Fibroblast of pulmonary artery (primary cell): ENCODE measurements around the gene CDK5RAP3.

Experiments used
- DNase-seq: peaks from one replicate; pipeline ENCODE4 v3.0.0-alpha.2; 2010; ENCODE audit warnings: low read depth
- H3K4me3 ChIP-seq: replicated peaks from 2 replicates; pipeline ENCODE4 v1.5.1; 2011; ENCODE audit warnings: low read depth, mild to moderate bottlenecking, control low read depth, low read length, moderate library complexity
- TF ChIP-seq, protein P1 (sequence below): IDR thresholded peaks from 2 replicates; pipeline ENCODE4 v1.5.1; 2011; ENCODE audit warnings: mild to moderate bottlenecking, control low read depth, low read length, inconsistent platforms; ENCODE audit errors: missing control alignments

The CDK5RAP3 gene

GRCh38 chr17:47966079-47966519 is 4.8 kb upstream of the CDK5RAP3 start:
- TF ChIP-seq, protein P1, sequence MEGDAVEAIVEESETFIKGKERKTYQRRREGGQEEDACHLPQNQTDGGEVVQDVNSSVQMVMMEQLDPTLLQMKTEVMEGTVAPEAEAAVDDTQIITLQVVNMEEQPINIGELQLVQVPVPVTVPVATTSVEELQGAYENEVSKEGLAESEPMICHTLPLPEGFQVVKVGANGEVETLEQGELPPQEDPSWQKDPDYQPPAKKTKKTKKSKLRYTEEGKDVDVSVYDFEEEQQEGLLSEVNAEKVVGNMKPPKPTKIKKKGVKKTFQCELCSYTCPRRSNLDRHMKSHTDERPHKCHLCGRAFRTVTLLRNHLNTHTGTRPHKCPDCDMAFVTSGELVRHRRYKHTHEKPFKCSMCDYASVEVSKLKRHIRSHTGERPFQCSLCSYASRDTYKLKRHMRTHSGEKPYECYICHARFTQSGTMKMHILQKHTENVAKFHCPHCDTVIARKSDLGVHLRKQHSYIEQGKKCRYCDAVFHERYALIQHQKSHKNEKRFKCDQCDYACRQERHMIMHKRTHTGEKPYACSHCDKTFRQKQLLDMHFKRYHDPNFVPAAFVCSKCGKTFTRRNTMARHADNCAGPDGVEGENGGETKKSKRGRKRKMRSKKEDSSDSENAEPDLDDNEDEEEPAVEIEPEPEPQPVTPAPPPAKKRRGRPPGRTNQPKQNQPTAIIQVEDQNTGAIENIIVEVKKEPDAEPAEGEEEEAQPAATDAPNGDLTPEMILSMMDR: no peak
- H3K4me3 ChIP-seq: no peak overlapping the region
- DNase-seq: no peak

DNA sequence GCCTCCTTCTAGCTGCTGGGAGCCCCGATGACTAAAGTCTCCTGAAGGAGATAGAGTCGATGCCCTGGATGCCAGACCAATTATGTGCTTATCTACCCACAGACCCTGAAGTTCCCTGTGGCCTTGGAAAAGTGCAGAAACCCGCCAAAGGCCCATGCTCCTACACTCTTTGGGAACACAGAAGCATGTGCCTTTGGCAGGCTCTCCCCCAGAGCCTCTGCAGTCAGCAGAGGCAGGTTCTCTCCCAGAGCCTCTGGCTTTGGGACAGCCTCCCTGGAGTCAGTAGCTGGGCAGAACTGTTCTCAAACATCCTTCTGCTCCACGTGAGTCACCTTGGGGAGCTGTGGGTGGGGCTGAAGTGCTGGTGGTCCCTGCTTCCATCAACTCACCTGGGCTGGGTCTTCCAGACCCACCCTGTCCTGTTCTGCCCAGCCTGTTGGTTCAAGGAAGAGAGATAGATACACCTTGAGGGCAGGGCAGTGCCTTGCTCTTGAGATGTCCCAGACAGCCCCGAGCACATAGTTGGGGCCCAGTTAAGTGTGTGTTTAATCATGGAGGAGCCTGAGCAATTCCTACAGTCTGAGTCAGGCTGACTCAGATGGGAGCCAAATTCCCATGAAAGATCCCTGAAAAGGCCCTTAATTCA is 3.2 kb upstream of the CDK5RAP3 start:
- no peak overlapping the region for H3K4me3 ChIP-seq
- DNase-seq: peak; percentile 70

GRCh38 chr17:47968836-47969235 is 2.1 kb upstream of the CDK5RAP3 start:
- no peak overlapping the region for H3K4me3 ChIP-seq
- TF ChIP-seq, protein P1: no peak
- DNase-seq: no peak

More for the DNA sequence above, 3.2 kb upstream of the CDK5RAP3 start:
- TF ChIP-seq, protein P1: no peak

GRCh38 chr17:47969930-47970724 is 786 bp upstream of the CDK5RAP3 start:
- peak overlapping the region; percentile 41 for H3K4me3 ChIP-seq
- DNase-seq: no peak
- TF ChIP-seq, protein P1: no peak

DNA sequence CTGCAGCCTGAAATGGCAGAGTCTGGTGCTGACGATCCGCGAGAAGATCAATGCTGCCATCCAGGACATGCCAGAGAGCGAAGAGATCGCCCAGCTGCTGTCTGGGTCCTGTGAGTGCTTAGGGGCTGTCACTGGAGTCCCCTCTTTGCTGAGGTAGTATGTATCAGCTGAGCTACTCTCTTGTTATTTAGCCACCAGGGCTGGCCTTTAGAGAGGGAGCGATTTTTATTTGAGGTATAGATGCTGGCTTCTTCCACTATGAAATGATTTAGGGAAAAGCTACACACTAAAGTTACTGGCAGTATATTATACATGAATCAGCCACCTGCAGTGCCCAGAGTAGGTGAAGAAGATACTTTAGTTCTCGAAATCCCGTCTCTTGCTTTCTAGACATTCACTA is 2.6 kb downstream of the CDK5RAP3 start:
- H3K4me3 ChIP-seq: no peak overlapping the region
- DNase-seq: no peak
- TF ChIP-seq, protein P1: no peak

DNA sequence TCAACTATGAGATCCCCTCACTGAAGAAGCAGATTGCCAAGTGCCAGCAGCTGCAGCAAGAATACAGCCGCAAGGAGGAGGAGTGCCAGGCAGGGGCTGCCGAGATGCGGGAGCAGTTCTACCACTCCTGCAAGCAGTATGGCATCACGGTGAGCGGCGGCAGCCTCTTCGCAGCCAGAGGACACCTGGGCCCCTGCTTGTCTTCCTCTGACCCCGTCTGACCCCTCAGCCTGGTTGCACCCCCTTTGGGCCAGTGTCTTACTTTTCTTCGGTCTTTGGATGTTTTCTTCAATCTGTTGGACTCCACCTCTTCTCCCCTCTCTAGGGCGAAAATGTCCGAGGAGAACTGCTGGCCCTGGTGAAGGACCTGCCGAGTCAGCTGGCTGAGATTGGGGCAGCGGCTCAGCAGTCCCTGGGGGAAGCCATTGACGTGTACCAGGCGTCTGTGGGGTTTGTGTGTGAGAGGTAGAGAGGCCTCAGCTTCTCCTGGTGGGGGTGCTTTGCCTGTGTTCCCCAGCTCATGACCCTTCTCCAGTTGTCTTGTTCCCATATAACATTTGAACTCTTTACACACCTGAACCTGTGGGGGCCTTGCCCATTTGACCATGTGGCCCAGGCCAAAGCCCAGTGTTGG is 4.4 kb downstream of the CDK5RAP3 start:
- no peak for DNase-seq
- no peak overlapping the region for H3K4me3 ChIP-seq
- TF ChIP-seq, protein P1: no peak
